Central memory CD8-positive, alpha-beta T cell (primary cell): ENCODE measurements around the gene MACO1.
"Not testable (repeated sequence)": the region's sequence is repeated elsewhere in the genome, so short reads cannot be mapped to it uniquely, and the experiment has no call there.

Experiments
- ATAC-seq: fragments of 150-1000 bp; cut with Tn5 transposase; replicated peaks from 2 replicates; pipeline ENCODE4 v1.10.0; 2022; ENCODE audit warnings: mild to moderate bottlenecking, moderate FRiP score, moderate number of reproducible peaks; ENCODE audit not compliant: poor library complexity, severe bottlenecking; ENCODE audit errors: extremely low read depth
- DNase-seq, 2 donors: peaks; one replicate each; pipeline ENCODE4 v3.0.0; 2021; ENCODE audit warnings: low spot score in 2 of 2
- H3K27ac Mint-ChIP-seq: one replicate; pipeline ENCODE4 v1.8.0; 2022; ENCODE audit warnings: low read depth, mild to moderate bottlenecking, moderate library complexity, mixed read lengths
- H3K27me3 Mint-ChIP-seq: one replicate; pipeline ENCODE4 v1.8.0; 2022; ENCODE audit warnings: mixed read lengths
- H3K36me3 Mint-ChIP-seq: one replicate; pipeline ENCODE4 v1.8.0; 2022; ENCODE audit warnings: mild to moderate bottlenecking, moderate library complexity, mixed read lengths; ENCODE audit not compliant: insufficient read depth
- H3K4me1 Mint-ChIP-seq: one replicate; pipeline ENCODE4 v1.8.0; 2022; ENCODE audit warnings: mixed read lengths
- H3K4me3 Mint-ChIP-seq: one replicate; pipeline ENCODE4 v1.8.0; 2022; ENCODE audit warnings: mild to moderate bottlenecking, moderate library complexity, mixed read lengths
- H3K9me3 Mint-ChIP-seq: one replicate; pipeline ENCODE4 v1.8.0; 2022; ENCODE audit warnings: mixed read lengths

Gene MACO1

GRCh38 chr1:25430073-25430966, at the start of gene MACO1:
MACO1 (plus strand) TSS chr1:25430897; CDS start chr1:25431099, 202 bp downstream.
- ATAC-seq, result peak; percentile 89

GRCh38 chr1:25382543-25382942, 48.2 kb upstream of the MACO1 start:
- not testable (repeated sequence) for ATAC-seq, H3K4me3 Mint-ChIP-seq

More at GRCh38 chr1:25430073-25430966, at the start of gene MACO1:
- H3K4me3 Mint-ChIP-seq, result peak within 1 kb of the TSS; percentile 97
- peak; percentile 95 to 98 for DNase-seq
- no peaks in the 10 kb centered on the region for H3K27me3 Mint-ChIP-seq
- H3K27ac Mint-ChIP-seq, result peak within 1 kb of the TSS; percentile 99
- peaks cover 39% of the 10 kb centered on the region for H3K4me1 Mint-ChIP-seq
- H3K9me3 Mint-ChIP-seq, result no peaks in the 10 kb centered on the region
- H3K36me3 Mint-ChIP-seq, result peaks cover 11% of the 10 kb centered on the region

GRCh38 chr1:25383090-25383489, 47.6 kb upstream of the MACO1 start:
- not testable (repeated sequence) for H3K4me1 Mint-ChIP-seq, DNase-seq, H3K36me3 Mint-ChIP-seq, H3K4me3 Mint-ChIP-seq, H3K9me3 Mint-ChIP-seq, ATAC-seq, H3K27ac Mint-ChIP-seq
- peaks cover 13% of the 10 kb centered on the region for H3K27me3 Mint-ChIP-seq

More at GRCh38 chr1:25382543-25382942, 48.2 kb upstream of the MACO1 start:
- not testable (repeated sequence) for DNase-seq, H3K9me3 Mint-ChIP-seq, H3K36me3 Mint-ChIP-seq, H3K4me1 Mint-ChIP-seq, H3K27ac Mint-ChIP-seq
- peaks cover 13% of the 10 kb centered on the region for H3K27me3 Mint-ChIP-seq

- H3K9me3 Mint-ChIP-seq, H3K4me3 Mint-ChIP-seq, DNase-seq, H3K27ac Mint-ChIP-seq, H3K4me1 Mint-ChIP-seq, H3K36me3 Mint-ChIP-seq, ATAC-seq: not testable (repeated sequence)
- peaks cover 13% of the 10 kb centered on the region for H3K27me3 Mint-ChIP-seq
Observed at GRCh38 chr1:25383875-25384274, 46.8 kb upstream of the MACO1 start.

GRCh38 chr1:25387096-25387495, 43.6 kb upstream of the MACO1 start:
- not testable (repeated sequence) for H3K27ac Mint-ChIP-seq, DNase-seq, H3K4me3 Mint-ChIP-seq, ATAC-seq, H3K36me3 Mint-ChIP-seq, H3K9me3 Mint-ChIP-seq, H3K4me1 Mint-ChIP-seq
- H3K27me3 Mint-ChIP-seq, result peaks cover 13% of the 10 kb centered on the region

GRCh38 chr1:25388691-25389090, 42.0 kb upstream of the MACO1 start:
- not testable (repeated sequence) for H3K4me1 Mint-ChIP-seq, H3K27ac Mint-ChIP-seq, DNase-seq, H3K9me3 Mint-ChIP-seq, H3K36me3 Mint-ChIP-seq, ATAC-seq, H3K4me3 Mint-ChIP-seq
- peaks cover 13% of the 10 kb centered on the region for H3K27me3 Mint-ChIP-seq

GRCh38 chr1:25389721-25390120, 41.0 kb upstream of the MACO1 start:
- H3K4me1 Mint-ChIP-seq, H3K9me3 Mint-ChIP-seq, H3K36me3 Mint-ChIP-seq, H3K4me3 Mint-ChIP-seq, H3K27ac Mint-ChIP-seq, ATAC-seq, DNase-seq: not testable (repeated sequence)
- H3K27me3 Mint-ChIP-seq, result peaks cover 21% of the 10 kb centered on the region

- Mint-ChIP-seq H3K9me3 (no peaks in the 10 kb centered on the region), H3K4me1 (no peaks in the 10 kb centered on the region), H3K27ac (no peak overlapping the region), H3K36me3 (no peaks in the 10 kb centered on the region), H3K4me3 (no peak overlapping the region), H3K27me3 (peaks cover 9% of the 10 kb centered on the region)
- no peak for DNase-seq
- no peak for ATAC-seq
Observed at GRCh38 chr1:25392841-25393240, 37.9 kb upstream of the MACO1 start.

GRCh38 chr1:25397549-25397948, 33.1 kb upstream of the MACO1 start:
- H3K4me3 Mint-ChIP-seq, H3K36me3 Mint-ChIP-seq, H3K9me3 Mint-ChIP-seq, ATAC-seq, H3K4me1 Mint-ChIP-seq, DNase-seq, H3K27ac Mint-ChIP-seq: not testable (repeated sequence)
- peaks cover 27% of the 10 kb centered on the region for H3K27me3 Mint-ChIP-seq

GRCh38 chr1:25398079-25398478, 32.6 kb upstream of the MACO1 start:
- ATAC-seq, H3K36me3 Mint-ChIP-seq, H3K9me3 Mint-ChIP-seq, H3K4me1 Mint-ChIP-seq, DNase-seq, H3K27ac Mint-ChIP-seq, H3K4me3 Mint-ChIP-seq: not testable (repeated sequence)
- peaks cover 33% of the 10 kb centered on the region for H3K27me3 Mint-ChIP-seq

GRCh38 chr1:25402947-25403803, 27.5 kb upstream of the MACO1 start:
- DNase-seq, H3K27ac Mint-ChIP-seq, H3K4me1 Mint-ChIP-seq, H3K9me3 Mint-ChIP-seq, H3K4me3 Mint-ChIP-seq, H3K36me3 Mint-ChIP-seq: not testable (repeated sequence)
- ATAC-seq, result peak; percentile 67
- peaks cover 24% of the 10 kb centered on the region for H3K27me3 Mint-ChIP-seq

GRCh38 chr1:25405731-25406305, 24.9 kb upstream of the MACO1 start:
- not testable (repeated sequence) for DNase-seq, H3K4me1 Mint-ChIP-seq, H3K36me3 Mint-ChIP-seq, H3K4me3 Mint-ChIP-seq, H3K9me3 Mint-ChIP-seq, H3K27ac Mint-ChIP-seq, ATAC-seq
- peaks cover 21% of the 10 kb centered on the region for H3K27me3 Mint-ChIP-seq
